Osteoblast (primary cell): ENCODE data around the gene COL7A1. TPM values are rescaled to one million over a fixed set of nuclear protein-coding genes. Genes with fewer than 3 reads are reported as not detected.

Source experiments
- DNase-seq: peaks from one replicate; pipeline ENCODE4 v3.0.0; 2011; ENCODE audit warnings: low spot score, mixed read lengths; ENCODE audit not compliant: insufficient read length; ENCODE audit errors: missing footprints
- H2AFZ ChIP-seq: 2 replicates; pipeline ENCODE4 v1.6.0; 2011; ENCODE audit warnings: mild to moderate bottlenecking, low read length
- H3K27ac ChIP-seq: 2 replicates; pipeline ENCODE4 v1.5.1; 2011; ENCODE audit warnings: mild to moderate bottlenecking, low read depth, low read length, moderate library complexity
- H3K27me3 ChIP-seq: 2 replicates; pipeline ENCODE4 v1.6.0; 2012; ENCODE audit warnings: mild to moderate bottlenecking, control low read depth, inconsistent platforms, low read length, moderate library complexity; ENCODE audit not compliant: insufficient read depth
- H3K36me3 ChIP-seq: 2 replicates; pipeline ENCODE4 v1.5.1; 2011; ENCODE audit warnings: mild to moderate bottlenecking, low read length, control low read depth, moderate library complexity; ENCODE audit not compliant: insufficient read depth
- H3K4me1 ChIP-seq: 2 replicates; pipeline ENCODE4 v1.5.1; 2011; ENCODE audit warnings: mild to moderate bottlenecking, low read length, control low read depth, moderate library complexity; ENCODE audit not compliant: insufficient read depth
- H3K4me2 ChIP-seq: 2 replicates; pipeline ENCODE4 v1.6.0; 2011; ENCODE audit warnings: mild to moderate bottlenecking, low read length; ENCODE audit not compliant: insufficient read depth
- H3K4me3 ChIP-seq: fragments of 200-600 bp; sonication (generic); 3 replicates; pipeline ENCODE4 v1.5.1; 2012; ENCODE audit warnings: mild to moderate bottlenecking, low read length, inconsistent platforms; ENCODE audit not compliant: insufficient read depth
- H3K79me2 ChIP-seq: 2 replicates; pipeline ENCODE4 v1.6.0; 2012; ENCODE audit warnings: mild to moderate bottlenecking, low read length, control low read depth, inconsistent platforms; ENCODE audit not compliant: insufficient read depth
- H3K9me3 ChIP-seq: 2 replicates; pipeline ENCODE4 v1.5.1; 2011; ENCODE audit warnings: low read depth, low read length, control low read depth
- H4K20me1 ChIP-seq: 2 replicates; pipeline ENCODE4 v1.6.0; 2012; ENCODE audit warnings: mild to moderate bottlenecking, low read length, control low read depth; ENCODE audit not compliant: insufficient read depth
- CTCF ChIP-seq: IDR thresholded peaks from 2 replicates; pipeline ENCODE4 v1.5.1; 2011; ENCODE audit warnings: mild to moderate bottlenecking, low read depth, low read length, moderate library complexity; ENCODE audit errors: extremely low read depth
- total RNA-seq: library from RNA; depleted of rRNA; stranded (reverse); fragments of >200 nt; gene quantifications from 2 replicates; pipeline ENCODE4 v1.2.3, GENCODE V29; 2012

COL7A1 gene
- total RNA-seq, 1 donor = 21.4 TPM

GRCh38 chr3:48598323-48599076 lies 3.4 kb upstream of the COL7A1 start:
- H2AFZ ChIP-seq = no peak overlapping the region
- peaks cover 38% of the 10 kb centered on the region for H3K4me1 ChIP-seq
- no peaks in the 10 kb centered on the region for H3K9me3 ChIP-seq
- peaks cover 17% of the 10 kb centered on the region for H4K20me1 ChIP-seq
- peak; percentile 99 for DNase-seq
- H3K79me2 ChIP-seq = peaks cover 6% of the 10 kb centered on the region
- TF ChIP-seq CTCF = no peak
- peak overlapping the region; percentile 38 for H3K4me3 ChIP-seq
- H3K27me3 ChIP-seq = no peaks in the 10 kb centered on the region
- peak overlapping the region; percentile 69 for H3K4me2 ChIP-seq
- peaks cover 52% of the 10 kb centered on the region for H3K36me3 ChIP-seq
- peak overlapping the region; percentile 88 for H3K27ac ChIP-seq

GRCh38 chr3:48597408-48597800 lies 2.3 kb upstream of the COL7A1 start:
- peaks cover 38% of the 10 kb centered on the region for H3K4me1 ChIP-seq
- no peak overlapping the region for H3K4me2 ChIP-seq
- no peak for TF ChIP-seq CTCF
- peaks cover 42% of the 10 kb centered on the region for H3K36me3 ChIP-seq
- H3K79me2 ChIP-seq = peaks cover 6% of the 10 kb centered on the region
- no peaks in the 10 kb centered on the region for H3K9me3 ChIP-seq
- H3K27ac ChIP-seq = peak overlapping the region; percentile 88
- peaks cover 13% of the 10 kb centered on the region for H4K20me1 ChIP-seq
- H3K27me3 ChIP-seq = no peaks in the 10 kb centered on the region
- H3K4me3 ChIP-seq = no peak overlapping the region
- peak; percentile 74 for DNase-seq
- H2AFZ ChIP-seq = no peak overlapping the region

DNA sequence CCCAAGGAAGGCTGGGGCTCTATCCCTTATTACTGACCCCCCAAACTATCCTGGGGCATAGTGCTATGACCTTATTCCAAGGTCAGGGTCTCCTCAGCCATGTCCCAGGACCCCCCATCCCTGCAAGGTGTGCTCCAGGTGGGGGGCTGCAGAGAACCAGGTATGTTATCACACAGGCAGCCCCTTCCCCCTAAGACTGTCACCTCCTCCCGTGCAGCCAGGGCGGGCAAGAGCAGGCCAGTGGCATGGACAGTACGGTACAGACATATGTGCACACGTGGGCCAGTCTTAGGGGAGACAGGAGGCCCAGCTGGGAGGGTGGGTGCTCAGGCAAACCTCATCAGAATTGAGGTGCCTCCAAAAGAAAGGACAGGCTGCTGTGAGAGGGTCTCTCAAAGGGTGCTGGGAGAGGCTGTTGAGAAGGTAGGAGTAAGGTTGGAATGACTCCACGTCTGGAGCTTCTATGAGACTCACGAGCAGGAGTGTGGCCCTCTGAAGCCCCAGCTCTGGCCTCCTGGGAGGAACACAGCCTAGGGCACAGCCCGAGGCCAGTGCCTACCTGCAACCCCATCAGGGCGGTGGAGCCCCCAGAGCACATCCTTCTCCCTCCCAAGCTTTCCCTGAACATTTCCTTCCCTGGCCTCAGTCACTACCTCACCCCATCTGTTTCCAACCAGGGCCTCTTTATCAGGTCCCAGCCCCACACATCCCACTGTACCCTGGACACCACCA lies 1.7 kb upstream of the COL7A1 start:
- H3K4me1 ChIP-seq = peaks cover 38% of the 10 kb centered on the region
- no peak overlapping the region for H3K27ac ChIP-seq

More for the DNA sequence above, 1.7 kb upstream of the COL7A1 start:
- DNase-seq = peak; percentile 62
- Histone ChIP-seq H3K79me2 (peaks cover 6% of the 10 kb centered on the region), H3K4me2 (no peak overlapping the region), H3K4me3 (no peak overlapping the region), H3K36me3 (peaks cover 39% of the 10 kb centered on the region), H3K27me3 (no peaks in the 10 kb centered on the region), H2AFZ (no peak overlapping the region), H4K20me1 (peaks cover 13% of the 10 kb centered on the region), H3K9me3 (no peaks in the 10 kb centered on the region)
- no peak for TF ChIP-seq CTCF
